IMR-90 (cell line): ENCODE results near the gene OPN4. TPM values are rescaled to one million over a fixed set of nuclear protein-coding genes. Genes with fewer than 3 reads are reported as not detected.
A peak's percentile ranks its signal among the peaks of the same experiment; 100 is the strongest.

Experiments
- ATAC-seq: fragments of 200-7000 bp; cut with Tn5 transposase; 2 replicates; pipeline ENCODE4 v1.9.1; 2020; ENCODE audit warnings: low read depth, mild to moderate bottlenecking, moderate library complexity
- BruUV-seq: library from RNA; stranded (reverse); fragments of 400-500 nt; replicated peaks from 2 replicates; lab custom pipeline; 2021; lab: Mats Ljungman, UMichigan
- CTCF ChIA-PET: fragments of 300-600 bp; formaldehyde crosslinking; extraction: SDS; loops from one replicate; lab custom pipeline; 2021; ENCODE audit warnings: antibody characterized with exemption; lab: Yijun Ruan, JAX
- POLR2A ChIA-PET: fragments of 300-600 bp; sonication (Branson Sonifier 250); formaldehyde crosslinking; loops from one replicate; lab custom pipeline; 2022; ENCODE audit warnings: antibody characterized with exemption; ENCODE audit not compliant: unreplicated experiment; lab: Charles Lee
- DNase-seq: peaks from one replicate; pipeline ENCODE4 v3.0.0; 2013
- H2AFZ ChIP-seq: replicated peaks from 2 replicates; pipeline ENCODE3; 2013; ENCODE audit warnings: low read length, mild to moderate bottlenecking; ENCODE audit not compliant: poor library complexity
- H2AK5ac ChIP-seq: 2 replicates; pipeline ENCODE4 v1.6.1; 2013; ENCODE audit warnings: low read depth, low read length, inconsistent platforms
- H2AK9ac ChIP-seq: replicated peaks from 2 replicates; pipeline ENCODE3; 2013; ENCODE audit warnings: mild to moderate bottlenecking, low read depth, low read length, moderate library complexity; ENCODE audit not compliant: poor library complexity
- H2BK120ac ChIP-seq: 2 replicates; pipeline ENCODE4 v1.6.1; 2013; ENCODE audit warnings: low read depth, low read length, inconsistent platforms
- H2BK15ac ChIP-seq: 3 replicates; pipeline ENCODE4 v1.6.1; 2013; ENCODE audit warnings: low read depth, low read length, inconsistent platforms
- H2BK20ac ChIP-seq: 2 replicates; pipeline ENCODE4 v1.6.1; 2013; ENCODE audit warnings: low read depth, mild to moderate bottlenecking, inconsistent platforms, low read length, moderate library complexity
- H2BK5ac ChIP-seq: 2 replicates; pipeline ENCODE4 v1.6.1; 2013; ENCODE audit warnings: mild to moderate bottlenecking, low read depth, low read length, inconsistent platforms; ENCODE audit not compliant: poor library complexity, severe bottlenecking
- H3K14ac ChIP-seq: replicated peaks from 2 replicates; pipeline ENCODE4 v1.6.1; 2013; ENCODE audit warnings: low read depth, low read length, inconsistent platforms
- H3K18ac ChIP-seq: 2 replicates; pipeline ENCODE4 v1.6.1; 2013; ENCODE audit warnings: low read depth, low read length, control low read depth
- H3K23ac ChIP-seq: 2 replicates; pipeline ENCODE4 v1.6.1; 2013; ENCODE audit warnings: low read depth, low read length, inconsistent platforms
- H3K27ac ChIP-seq: 2 replicates; pipeline ENCODE4 v1.5.1; 2013; ENCODE audit warnings: mild to moderate bottlenecking, control low read depth, low read length; ENCODE audit not compliant: insufficient read depth
- H3K27me3 ChIP-seq: 2 replicates; pipeline ENCODE4 v1.6.1; 2013; ENCODE audit warnings: low read length; ENCODE audit not compliant: control insufficient read depth, insufficient read depth
- H3K36me3 ChIP-seq: 2 replicates; pipeline ENCODE4 v1.6.1; 2013; ENCODE audit warnings: low read length, mixed read lengths; ENCODE audit not compliant: control insufficient read depth, insufficient read depth
- H3K4ac ChIP-seq: 2 replicates; pipeline ENCODE4 v1.6.1; 2013; ENCODE audit warnings: low read depth, low read length, inconsistent platforms
- H3K4me1 ChIP-seq: 2 replicates; pipeline ENCODE4 v1.6.1; 2013; ENCODE audit warnings: low read length, mixed read lengths; ENCODE audit not compliant: control insufficient read depth, insufficient read depth
- H3K4me2 ChIP-seq: 2 replicates; pipeline ENCODE4 v1.6.1; 2013; ENCODE audit warnings: low read depth, mild to moderate bottlenecking, control low read depth, low read length, moderate library complexity
- H3K4me3 ChIP-seq: 2 replicates; pipeline ENCODE4 v1.5.1; 2013; ENCODE audit warnings: low read depth, mild to moderate bottlenecking, control low read depth, low read length, moderate library complexity; ENCODE audit not compliant: insufficient read depth
- H3K56ac ChIP-seq: 2 replicates; pipeline ENCODE4 v1.6.1; 2013; ENCODE audit warnings: low read length, inconsistent platforms; ENCODE audit not compliant: insufficient read depth; ENCODE audit errors: extremely low read depth
- H3K79me1 ChIP-seq, 2 experiments: 2 replicates each; pipeline ENCODE4 v1.6.1; 2013; ENCODE audit warnings: low read length in 2 of 2, inconsistent platforms in 1 of 2, low read depth in 1 of 2
- H3K9ac ChIP-seq: 2 replicates; pipeline ENCODE4 v1.6.1; 2013; ENCODE audit warnings: low read depth, low read length, control low read depth
- H3K9me1 ChIP-seq: 2 replicates; pipeline ENCODE4 v1.6.1; 2013; ENCODE audit warnings: low read length, inconsistent platforms; ENCODE audit not compliant: insufficient read depth
- H3K9me3 ChIP-seq: 2 replicates; pipeline ENCODE4 v1.6.1; 2013; ENCODE audit warnings: low read length; ENCODE audit not compliant: control insufficient read depth, insufficient read depth
- H4K20me1 ChIP-seq: 2 replicates; pipeline ENCODE4 v1.6.1; 2013; ENCODE audit warnings: low read length, inconsistent platforms; ENCODE audit not compliant: insufficient read depth
- H4K5ac ChIP-seq: 2 replicates; pipeline ENCODE4 v1.6.1; 2013; ENCODE audit warnings: mild to moderate bottlenecking, low read depth, low read length, control low read depth
- H4K8ac ChIP-seq, 2 experiments: 2 replicates each; pipeline ENCODE4 v1.6.1; 2013; ENCODE audit warnings: low read depth in 2 of 2, low read length in 2 of 2, control low read depth in 1 of 2, inconsistent platforms in 1 of 2
- H4K91ac ChIP-seq: 2 replicates; pipeline ENCODE4 v1.6.1; 2013; ENCODE audit warnings: low read depth, low read length, inconsistent platforms; ENCODE audit not compliant: insufficient read depth
- BHLHE40 ChIP-seq: fragments of 150-350 bp; IDR thresholded peaks from 2 replicates; pipeline ENCODE4 v1.6.1; 2016; ENCODE audit warnings: mild to moderate bottlenecking, low read depth, low read length
- CHD1 ChIP-seq: IDR thresholded peaks from 2 replicates; pipeline ENCODE4 v1.6.1; 2012; ENCODE audit warnings: low read depth, low read length, improper control_type of control experiment
- CTCF ChIP-seq: conservative IDR thresholded peaks from 2 replicates; pipeline ENCODE4 v1.5.1; 2012; ENCODE audit warnings: mild to moderate bottlenecking, low read depth, low read length, improper control_type of control experiment
- ELK1 ChIP-seq: fragments of 150-350 bp; IDR thresholded peaks from 2 replicates; pipeline ENCODE4 v1.6.1; 2016; ENCODE audit warnings: low read depth, mild to moderate bottlenecking, low read length, moderate library complexity, borderline replicate concordance
- MAZ ChIP-seq: IDR thresholded peaks from 2 replicates; pipeline ENCODE4 v1.6.1; 2012; ENCODE audit warnings: low read depth, mild to moderate bottlenecking, low read length, improper control_type of control experiment, moderate library complexity, borderline replicate concordance
- MXI1 ChIP-seq: IDR thresholded peaks from 2 replicates; pipeline ENCODE4 v1.6.1; 2012; ENCODE audit warnings: low read depth, mild to moderate bottlenecking, low read length, moderate library complexity, borderline replicate concordance
- SMC3 ChIP-seq: fragments of 150-350 bp; IDR thresholded peaks from 2 replicates; pipeline ENCODE4 v1.6.1; 2016; ENCODE audit warnings: low read depth, mild to moderate bottlenecking, antibody characterized with exemption, low read length, moderate library complexity
- USF2 ChIP-seq: fragments of 150-350 bp; IDR thresholded peaks from 2 replicates; pipeline ENCODE4 v1.6.1; 2017; ENCODE audit warnings: mild to moderate bottlenecking, antibody characterized with exemption, low read length, low read depth
- WGBS, 2 experiments: methylation state at CpG; one replicate each; pipeline versions ENCODE4 v1.1.5 to v1.1.7; 2013; ENCODE audit warnings: missing lambda C conversion rate in 2 of 2; ENCODE audit not compliant: insufficient read length in 1 of 2; ENCODE audit errors: extremely low coverage in 2 of 2; 5-methylcytosine and 5-hydroxymethylcytosine counted together
- dilution Hi-C: fragments of 300-500 bp; cut with HindIII; formaldehyde crosslinking; loops from one replicate; pipeline ENCODE4 v1.14.3; 2018; ENCODE audit warnings: low sequenced_read_pairs; ENCODE audit not compliant: unreplicated experiment
- in situ Hi-C: fragments of 300-500 bp; cut with MboI; formaldehyde crosslinking; loops from 3 replicates; pipeline ENCODE4 v1.14.3; 2019; ENCODE audit warnings: low sequenced_read_pairs, inconsistent platforms, mixed read lengths
- intact Hi-C: fragments of 100-400 bp; cut with micrococcal nuclease; formaldehyde crosslinking; loops from 2 replicates; pipeline ENCODE4 v1.10.0; 2022
- polyA plus RNA-seq, 3 experiments: library from polyadenylated mRNA; depleted of rRNA; stranded (reverse); fragments of >200 nt; gene quantifications; 2 replicates each; pipeline ENCODE4 v1.2.3, GENCODE V29; 2012; ENCODE audit warnings: low replicate concordance in 1 of 3
- total RNA-seq: library from RNA; depleted of rRNA; stranded (reverse); fragments of >200 nt; gene quantifications from 2 replicates; pipeline ENCODE4 v1.2.3, GENCODE V29; 2012

OPN4 gene
- total and polyA plus RNA-seq, 2 of the 4 experiments (the other 2 are of a cell fraction), result 0.03 TPM; not detected in 1

GRCh38 chr10:86644794-86645445 is 9.4 kb upstream of the OPN4 start:
- no peak overlapping the region for H2BK120ac ChIP-seq
- H3K4ac ChIP-seq, result no peak overlapping the region
- no peaks in the 10 kb centered on the region for H4K20me1 ChIP-seq
- in situ Hi-C loops (no loop called here), dilution Hi-C loops (no loop called here), intact Hi-C loops (no loop called here)
- ChIA-PET CTCF (no interaction called here), POLR2A (no interaction called here)
- H2AFZ ChIP-seq, result peak overlapping the region; percentile 34
- no peaks in the 10 kb centered on the region for H3K79me1 ChIP-seq
- no peak overlapping the region for H2BK5ac ChIP-seq
- no peaks in the 10 kb centered on the region for H3K36me3 ChIP-seq
- 100% methylated on average over 1 of the region's 5 CpGs; no CpG with 5 or more reads in 1 of the 2 experiments for WGBS, 2 experiments
- H3K27ac ChIP-seq, result no peak overlapping the region
- H3K9me3 ChIP-seq, result no peaks in the 10 kb centered on the region
- DNase-seq, result no peak
- no peak overlapping the region for H4K91ac ChIP-seq
- no peak overlapping the region for H2AK9ac ChIP-seq
- H3K9me1 ChIP-seq, result 0 out of 2 replicates have a peak, but pooled peaks cover 8% of the 10 kb centered on the region
- H3K14ac ChIP-seq, result no peak overlapping the region
- no peak for TF ChIP-seq CTCF
- TF ChIP-seq USF2, result no peak
- no peak for TF ChIP-seq MXI1
- no peak for TF ChIP-seq SMC3
- TF ChIP-seq ELK1, result no peak
- no peak for TF ChIP-seq MAZ
- TF ChIP-seq BHLHE40, result no peak
- no peak for TF ChIP-seq CHD1
- no peak overlapping the region for H2BK20ac ChIP-seq
- H3K4me2 ChIP-seq, result no peak overlapping the region
- H3K27me3 ChIP-seq, result no peaks in the 10 kb centered on the region
- H3K56ac ChIP-seq, result no peak overlapping the region
- H3K4me1 ChIP-seq, result peaks cover 15% of the 10 kb centered on the region
- H3K18ac ChIP-seq, result no peak overlapping the region
- H3K23ac ChIP-seq, result no peak overlapping the region
- H2AK5ac ChIP-seq, result no peak overlapping the region
- BruUV-seq, result no TSS peak
- no peak for ATAC-seq
- no peak overlapping the region for H3K4me3 ChIP-seq
- H3K9ac ChIP-seq, result no peak overlapping the region
- H2BK15ac ChIP-seq, result no peak overlapping the region
- H4K8ac ChIP-seq, result no peak overlapping the region
- no peak overlapping the region for H4K5ac ChIP-seq
